Measurements from ENCODE around the gene PDSS2.
"Not testable (repeated sequence)": the region's sequence is repeated elsewhere in the genome, so short reads cannot be mapped to it uniquely, and the experiment has no call there.

PDSS2 gene

GRCh38 chr6:107198631-107199416 lies 260.5 kb downstream of the PDSS2 start:
- no peak for FAIRE-seq
- TF ChIP-seq POLR2AphosphoS5 (IDR thresholded peaks at IDR 0.05; ENCODE audit: low read depth, low read length) (no peak), TAF1 (IDR thresholded peaks at IDR 0.05; ENCODE audit: low read depth, low read length) (no peak), PAX5 (IDR thresholded peaks at IDR 0.05; ENCODE audit: insufficient read depth, low read length, severe bottlenecking) (no peak), SPI1 (IDR thresholded peaks at IDR 0.05; ENCODE audit: low read depth, low read length) (no peak), POLR2A (IDR thresholded peaks at IDR 0.05; ENCODE audit: low read depth, low read length) (no peak), POU2F2 (IDR thresholded peaks at IDR 0.05; ENCODE audit: low read depth, low read length) (no peak)
- DNase-seq (ENCODE audit: insufficient read length, low spot score) = no peak

GRCh38 chr6:107196152-107196551 lies 263.2 kb downstream of the PDSS2 start:
- DNase-seq (ENCODE audit: insufficient read length, low spot score) = no peak
- FAIRE-seq = no peak
- TF ChIP-seq PAX5 (IDR thresholded peaks at IDR 0.05; ENCODE audit: insufficient read depth, low read length, severe bottlenecking) (no peak), TAF1 (IDR thresholded peaks at IDR 0.05; ENCODE audit: low read depth, low read length) (no peak), POLR2AphosphoS5 (IDR thresholded peaks at IDR 0.05; ENCODE audit: low read depth, low read length) (no peak), POLR2A (IDR thresholded peaks at IDR 0.05; ENCODE audit: low read depth, low read length) (no peak), POU2F2 (IDR thresholded peaks at IDR 0.05; ENCODE audit: low read depth, low read length) (no peak), SPI1 (IDR thresholded peaks at IDR 0.05; ENCODE audit: low read depth, low read length) (no peak)

- not testable (repeated sequence) for DNase-seq (ENCODE audit: insufficient read length, low spot score); FAIRE-seq
Measured at GRCh38 chr6:107194723-107195122, 264.6 kb downstream of the PDSS2 start.

GRCh38 chr6:107192830-107193229 lies 266.5 kb downstream of the PDSS2 start:
- DNase-seq (ENCODE audit: insufficient read length, low spot score) = no peak
- FAIRE-seq = no peak
- no peak for TF ChIP-seq SPI1 (IDR thresholded peaks at IDR 0.05; ENCODE audit: low read depth, low read length)
- TF ChIP-seq TAF1 (IDR thresholded peaks at IDR 0.05; ENCODE audit: low read depth, low read length) = no peak
- no peak for TF ChIP-seq PAX5 (IDR thresholded peaks at IDR 0.05; ENCODE audit: insufficient read depth, low read length, severe bottlenecking)
- no peak for TF ChIP-seq POU2F2 (IDR thresholded peaks at IDR 0.05; ENCODE audit: low read depth, low read length)
- TF ChIP-seq POLR2AphosphoS5 (IDR thresholded peaks at IDR 0.05; ENCODE audit: low read depth, low read length) = no peak
- no peak for TF ChIP-seq POLR2A (IDR thresholded peaks at IDR 0.05; ENCODE audit: low read depth, low read length)

- no peak for FAIRE-seq
- no peak for TF ChIP-seq TAF1 (IDR thresholded peaks at IDR 0.05; ENCODE audit: low read depth, low read length)
- no peak for TF ChIP-seq SPI1 (IDR thresholded peaks at IDR 0.05; ENCODE audit: low read depth, low read length)
- TF ChIP-seq POU2F2 (IDR thresholded peaks at IDR 0.05; ENCODE audit: low read depth, low read length) = no peak
- TF ChIP-seq POLR2A (IDR thresholded peaks at IDR 0.05; ENCODE audit: low read depth, low read length) = no peak
- no peak for TF ChIP-seq POLR2AphosphoS5 (IDR thresholded peaks at IDR 0.05; ENCODE audit: low read depth, low read length)
- no peak for TF ChIP-seq PAX5 (IDR thresholded peaks at IDR 0.05; ENCODE audit: insufficient read depth, low read length, severe bottlenecking)
- no peak for DNase-seq (ENCODE audit: insufficient read length, low spot score)
Measured at GRCh38 chr6:107187630-107188029, 271.7 kb downstream of the PDSS2 start.

- DNase-seq (ENCODE audit: insufficient read length, low spot score) (no peak), FAIRE-seq (no peak)
- TF ChIP-seq POU2F2 (IDR thresholded peaks at IDR 0.05; ENCODE audit: low read depth, low read length) = no peak
- no peak for TF ChIP-seq PAX5 (IDR thresholded peaks at IDR 0.05; ENCODE audit: insufficient read depth, low read length, severe bottlenecking)
- no peak for TF ChIP-seq TAF1 (IDR thresholded peaks at IDR 0.05; ENCODE audit: low read depth, low read length)
- no peak for TF ChIP-seq SPI1 (IDR thresholded peaks at IDR 0.05; ENCODE audit: low read depth, low read length)
- TF ChIP-seq POLR2A (IDR thresholded peaks at IDR 0.05; ENCODE audit: low read depth, low read length) = no peak
- no peak for TF ChIP-seq POLR2AphosphoS5 (IDR thresholded peaks at IDR 0.05; ENCODE audit: low read depth, low read length)
Measured at GRCh38 chr6:107186047-107186446, 273.3 kb downstream of the PDSS2 start.

GRCh38 chr6:107185391-107185970 lies 273.9 kb downstream of the PDSS2 start:
- DNase-seq (ENCODE audit: insufficient read length, low spot score) = no peak
- TF ChIP-seq POU2F2 (IDR thresholded peaks at IDR 0.05; ENCODE audit: low read depth, low read length) = no peak
- no peak for TF ChIP-seq TAF1 (IDR thresholded peaks at IDR 0.05; ENCODE audit: low read depth, low read length)
- TF ChIP-seq PAX5 (IDR thresholded peaks at IDR 0.05; ENCODE audit: insufficient read depth, low read length, severe bottlenecking) = no peak
- no peak for TF ChIP-seq POLR2AphosphoS5 (IDR thresholded peaks at IDR 0.05; ENCODE audit: low read depth, low read length)
- TF ChIP-seq SPI1 (IDR thresholded peaks at IDR 0.05; ENCODE audit: low read depth, low read length) = no peak
- TF ChIP-seq POLR2A (IDR thresholded peaks at IDR 0.05; ENCODE audit: low read depth, low read length) = no peak
- FAIRE-seq = no peak

- DNase-seq (ENCODE audit: insufficient read length, low spot score) (no peak), FAIRE-seq (no peak)
- TF ChIP-seq PAX5 (IDR thresholded peaks at IDR 0.05; ENCODE audit: insufficient read depth, low read length, severe bottlenecking) = no peak
- TF ChIP-seq SPI1 (IDR thresholded peaks at IDR 0.05; ENCODE audit: low read depth, low read length) = no peak
- no peak for TF ChIP-seq TAF1 (IDR thresholded peaks at IDR 0.05; ENCODE audit: low read depth, low read length)
- no peak for TF ChIP-seq POU2F2 (IDR thresholded peaks at IDR 0.05; ENCODE audit: low read depth, low read length)
- no peak for TF ChIP-seq POLR2AphosphoS5 (IDR thresholded peaks at IDR 0.05; ENCODE audit: low read depth, low read length)
- TF ChIP-seq POLR2A (IDR thresholded peaks at IDR 0.05; ENCODE audit: low read depth, low read length) = no peak
Measured at GRCh38 chr6:107184435-107184834, 274.9 kb downstream of the PDSS2 start.

GRCh38 chr6:107180099-107180498 lies 279.3 kb downstream of the PDSS2 start:
- FAIRE-seq (no peak), DNase-seq (ENCODE audit: insufficient read length, low spot score) (no peak)
- no peak for TF ChIP-seq SPI1 (IDR thresholded peaks at IDR 0.05; ENCODE audit: low read depth, low read length)
- TF ChIP-seq POLR2A (IDR thresholded peaks at IDR 0.05; ENCODE audit: low read depth, low read length) = no peak
- TF ChIP-seq PAX5 (IDR thresholded peaks at IDR 0.05; ENCODE audit: insufficient read depth, low read length, severe bottlenecking) = no peak
- no peak for TF ChIP-seq TAF1 (IDR thresholded peaks at IDR 0.05; ENCODE audit: low read depth, low read length)
- no peak for TF ChIP-seq POLR2AphosphoS5 (IDR thresholded peaks at IDR 0.05; ENCODE audit: low read depth, low read length)
- TF ChIP-seq POU2F2 (IDR thresholded peaks at IDR 0.05; ENCODE audit: low read depth, low read length) = no peak

Measured in GM12891 (cell line).